Ovary (tissue), 9 donors: ENCODE results near the gene PCDHGA1. TPM values are rescaled to one million over a fixed set of nuclear protein-coding genes. Genes with fewer than 3 reads are reported as not detected.

ENCODE experiments used
- DNase-seq, 5 donors: peaks; one replicate each; pipeline ENCODE4 v3.0.0-alpha.2; 2019 to 2020
- H3K27ac ChIP-seq, 2 donors: fragments of 200-600 bp; one replicate each; pipeline versions ENCODE4 v1.5.1 to v1.8.0; 2019 to 2022
- H3K27me3 ChIP-seq: fragments of 200-600 bp; one replicate; pipeline ENCODE4 v1.8.0; 2022
- H3K36me3 ChIP-seq: fragments of 200-600 bp; sonication (generic); one replicate; pipeline ENCODE4 v1.5.1; 2019
- H3K4me1 ChIP-seq: one replicate; pipeline ENCODE4 v1.8.1; 2013; ENCODE audit warnings: mild to moderate bottlenecking, moderate library complexity; ENCODE audit not compliant: insufficient read depth
- H3K4me3 ChIP-seq: fragments of 200-600 bp; sonication (generic); one replicate; pipeline ENCODE4 v1.5.1; 2017
- H3K9me3 ChIP-seq, 2 donors: fragments of 200-600 bp in 1 of 2; sonication (generic) in 1 of 2; one replicate each; pipeline versions ENCODE4 v1.5.1 to v1.8.1; 2013 to 2019; ENCODE audit warnings: mild to moderate bottlenecking in 1 of 2, moderate library complexity in 1 of 2
- CTCF ChIP-seq, 3 donors: fragments of 450-650 bp in 2 of 3; fragments of 200-600 bp in 1 of 3; IDR thresholded peaks; one replicate each; pipeline versions ENCODE4 v1.5.1 to v1.8.0; 2016 to 2022; ENCODE audit warnings: antibody characterized with exemption in 3 of 3, mild to moderate bottlenecking in 1 of 3
- EP300 ChIP-seq: sonication (generic); formaldehyde crosslinking; IDR thresholded peaks from one replicate; pipeline ENCODE4 v1.6.1; 2017; ENCODE audit warnings: antibody characterized with exemption
- POLR2A ChIP-seq: fragments of 450-650 bp; IDR thresholded peaks from one replicate; pipeline ENCODE4 v1.6.1; 2017; ENCODE audit warnings: antibody characterized with exemption, mild to moderate bottlenecking, moderate library complexity
- WGBS, 3 donors: extraction: QIAGEN DNeasy Blood & Tissue Kit in 1 of 3; methylation state at CpG; one replicate each; pipeline versions ENCODE4 v1.1.5 to v1.1.7; 2013 to 2017; 5-methylcytosine and 5-hydroxymethylcytosine counted together
- intact Hi-C, 4 donors: fragments of 100-400 bp; cut with DNase I; formaldehyde crosslinking; loops; one replicate each; pipeline versions ENCODE4 v1.11.0 to v1.15.1; 2022 to 2023
- polyA plus RNA-seq, 2 donors: library from polyadenylated mRNA; stranded (reverse); fragments of 200-250 nt in 1 of 2; fragments of 350-450 nt in 1 of 2; fragmentation: Illumina TruSeq in 1 of 2; extraction: RNeasy Lipid Tissue Mini Kit (QIAGEN cat#74804) in 1 of 2; gene quantifications; one replicate each; pipeline ENCODE4 v1.2.3, GENCODE V29; 2013 to 2014
- total RNA-seq, 7 donors: library from RNA; depleted of rRNA in 2 of 7; stranded (reverse); fragments of >200 nt in 2 of 7; fragmentation: NEBNext Ultra II Directional in 3 of 7; extraction: Animal tissue kit (Norgen Biotek cat#: 25700) in 3 of 7; gene quantifications; one replicate each; pipeline versions ENCODE4 v1.1.0 to v1.2.4, GENCODE V29; 2016 to 2023
- donor health status: DM: no; HTN: no; CAD: no; lungs with moderate emphysema.
- donor health status: DM: no; HTN: no; CAD: no.
- donor health status: Bipolar disorder and iron deficiency.
- donor health status: DM: yes; HTN: yes; CAD: no.
- donor health status: DM: no; HTN: no; CAD: no.
- donor health status: DM: yes; HTN: yes; CAD: no.

PCDHGA1 gene
- total and polyA plus RNA-seq, 9 donors: 0.29 to 2.8 (median 0.94) TPM

- no peak for TF ChIP-seq CTCF (IDR thresholded peaks at IDR 0.05)
- TF ChIP-seq EP300: no peak
- no peak for TF ChIP-seq POLR2A
- Histone ChIP-seq H3K27me3 (no peaks in the 10 kb centered on the region), H3K27ac (no peak overlapping the region), H3K4me1 (no peaks in the 10 kb centered on the region), H3K36me3 (no peaks in the 10 kb centered on the region), H3K4me3 (no peak overlapping the region), H3K9me3 (no peaks in the 10 kb centered on the region)
- intact Hi-C loops: no loop called here
- WGBS, 3 donors: 57 to 70% (median 61%) methylated on average over 7 of the region's 7 CpGs
- DNase-seq: no peak
These were observed 171.4 kb downstream of the PCDHGA1 start for GRCh38 chr5:141501761-141502160.

- DNase-seq: no peak
- H3K4me1 ChIP-seq: peaks cover 8% of the 10 kb centered on the region
- TF ChIP-seq CTCF (IDR thresholded peaks at IDR 0.05) (no peak), EP300 (no peak), POLR2A (no peak)
- no peaks in the 10 kb centered on the region for H3K9me3 ChIP-seq
- no peaks in the 10 kb centered on the region for H3K36me3 ChIP-seq
- H3K4me3 ChIP-seq: no peak overlapping the region
- intact Hi-C loops: no loop called here
- no peak overlapping the region for H3K27ac ChIP-seq
- WGBS, 3 donors: 98 to 99% (median 98%) methylated on average over 2 of the region's 2 CpGs
- no peaks in the 10 kb centered on the region for H3K27me3 ChIP-seq
These were observed 173.4 kb downstream of the PCDHGA1 start for GRCh38 chr5:141503681-141504080.

- intact Hi-C loops: no loop called here
- no peak for DNase-seq
- Histone ChIP-seq H3K27me3 (no peaks in the 10 kb centered on the region), H3K4me3 (no peak overlapping the region), H3K4me1 (peaks cover 10% of the 10 kb centered on the region), H3K36me3 (no peaks in the 10 kb centered on the region), H3K9me3 (no peaks in the 10 kb centered on the region), H3K27ac (no peak overlapping the region)
- TF ChIP-seq EP300 (no peak), POLR2A (no peak), CTCF (IDR thresholded peaks at IDR 0.05) (no peak)
- WGBS, 3 donors: 90 to 91% (median 90%) methylated on average over 4 of the region's 4 CpGs
These were observed 173.9 kb downstream of the PCDHGA1 start for GRCh38 chr5:141504216-141504615.

GRCh38 chr5:141506381-141507155, 176.3 kb downstream of the PCDHGA1 start:
- Histone ChIP-seq H3K4me3 (no peak overlapping the region), H3K4me1 (peaks cover 13% of the 10 kb centered on the region), H3K27me3 (no peaks in the 10 kb centered on the region), H3K27ac (peak overlapping the region; percentile 48 to 88), H3K36me3 (no peaks in the 10 kb centered on the region), H3K9me3 (no peaks in the 10 kb centered on the region)
- TF ChIP-seq CTCF (IDR thresholded peaks at IDR 0.05) (no peak), EP300 (no peak), POLR2A (no peak)
- WGBS, 3 donors: 86 to 88% (median 88%) methylated on average over 8 of the region's 8 CpGs
- no peak for DNase-seq
- intact Hi-C loops: no loop called here
